ENCODE measurements around the gene RPS21.
"Not testable (repeated sequence)": the region's sequence is repeated elsewhere in the genome, so short reads cannot be mapped to it uniquely, and the experiment has no call there.

The RPS21 gene

DNA sequence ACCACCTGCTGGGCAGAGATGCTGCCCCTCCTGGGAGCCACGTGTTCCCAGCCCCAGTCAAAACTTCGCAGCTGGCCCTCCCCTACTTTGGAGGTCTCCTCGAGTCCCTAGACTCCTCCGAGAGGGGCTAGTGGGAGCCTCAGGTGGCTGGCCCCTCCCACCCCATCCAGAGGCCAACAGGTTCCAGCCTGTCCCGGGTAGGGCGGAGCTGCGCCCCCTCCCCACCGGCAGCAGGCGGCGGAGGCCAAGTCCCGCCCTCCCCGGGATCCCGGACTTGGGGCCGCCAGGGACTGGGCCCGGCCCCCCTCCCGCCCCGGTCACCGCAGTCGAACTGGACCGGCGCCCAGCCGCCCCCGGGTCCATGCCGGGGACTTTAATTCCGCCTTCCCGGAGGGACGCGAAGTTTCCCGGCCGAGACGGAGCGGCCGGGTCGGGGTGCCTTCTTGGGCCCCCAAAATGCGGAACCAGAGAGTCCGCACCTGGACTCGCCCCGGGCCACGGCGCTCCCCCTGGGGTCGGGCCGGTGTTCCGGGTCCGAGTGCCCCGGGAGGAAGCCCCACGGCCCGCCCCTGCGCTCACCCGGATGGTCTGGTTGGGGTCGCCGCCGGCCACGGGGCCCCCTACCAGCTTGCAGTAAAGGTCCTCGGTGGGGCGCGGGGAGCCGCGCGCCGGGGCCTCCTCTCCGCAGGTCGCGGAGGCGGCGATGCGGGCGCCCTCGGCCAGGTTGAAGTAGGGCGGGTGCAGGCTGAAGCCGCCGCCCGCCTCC is 20.4 kb upstream of the RPS21 start:
- DNase-seq = no peak

GRCh38 chr20:62367136-62367632 is 19.7 kb upstream of the RPS21 start, which contains the start of gene LAMA5:
Gene LAMA5, minus strand, starts transcription at chr20:62367312. Its CDS starts 67 bp downstream, at chr20:62367245.
- DNase-seq = no peak

- no peak for DNase-seq
Observed at GRCh38 chr20:62367633-62368391, 19.1 kb upstream of the RPS21 start.

- DNase-seq = no peak
Observed at GRCh38 chr20:62368392-62368975, 18.4 kb upstream of the RPS21 start.

- DNase-seq = no peak
Observed at GRCh38 chr20:62368976-62369814, 17.7 kb upstream of the RPS21 start.

GRCh38 chr20:62369815-62370114 is 17.1 kb upstream of the RPS21 start:
- no peak for DNase-seq

DNA sequence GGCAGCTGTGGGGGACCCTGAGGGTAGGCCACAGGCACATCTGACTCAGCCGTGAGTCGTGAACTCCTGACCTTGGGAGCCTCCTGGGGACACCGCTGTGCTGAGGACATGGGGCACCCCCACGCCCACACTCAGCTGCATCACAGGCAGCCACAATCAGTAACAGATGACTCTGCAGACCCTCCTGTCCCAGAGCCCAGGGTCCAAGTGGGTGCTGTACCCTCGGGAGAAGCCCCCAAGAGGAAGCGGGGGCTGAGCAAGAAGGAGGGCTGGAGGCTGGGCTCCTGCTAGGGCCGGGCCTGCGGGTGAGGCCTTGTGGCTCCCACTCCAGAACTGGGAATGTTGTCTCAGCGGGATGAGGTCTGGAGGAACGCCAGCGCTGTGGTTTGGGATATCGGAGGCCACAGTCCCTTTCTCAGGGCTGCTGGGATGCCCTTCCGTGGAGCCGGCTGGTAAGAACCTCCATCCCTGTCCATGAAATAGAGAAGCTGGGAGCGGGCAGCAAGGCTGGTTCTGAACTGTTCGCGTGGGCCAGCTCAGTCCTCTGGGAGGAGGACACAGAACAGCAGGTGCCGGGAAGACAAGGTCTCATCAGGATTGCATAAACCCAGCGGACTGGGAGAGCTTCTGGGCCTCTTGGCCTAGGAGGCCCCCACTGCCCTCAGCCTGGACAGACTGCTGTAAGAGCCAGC is 16.6 kb upstream of the RPS21 start:
- no peak for DNase-seq

GRCh38 chr20:62370807-62371587 is 15.9 kb upstream of the RPS21 start:
- DNase-seq = no peak

DNA sequence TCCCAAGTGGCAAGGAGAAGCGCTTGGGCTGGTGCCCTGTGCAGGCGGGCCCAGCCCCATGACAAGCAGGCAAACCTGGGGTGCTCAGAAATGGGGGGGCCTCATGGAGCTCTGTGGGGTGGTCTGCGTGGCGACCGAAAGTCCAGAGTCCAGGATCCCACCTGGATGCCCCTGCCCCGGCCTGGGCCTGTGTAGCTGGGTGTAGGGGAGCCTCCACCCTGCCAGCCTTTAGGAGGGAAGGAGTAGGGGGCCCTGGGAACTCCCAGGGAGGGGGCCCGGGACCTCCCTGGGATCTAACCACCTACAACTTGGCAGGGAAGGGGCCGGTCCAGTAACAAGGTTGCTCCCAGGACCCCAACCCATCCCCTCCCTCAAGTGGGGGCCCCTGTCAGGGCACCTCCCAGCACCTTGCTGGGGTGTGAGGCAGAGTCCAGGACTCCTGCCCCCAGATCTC is 15.3 kb upstream of the RPS21 start:
- DNase-seq = no peak

DNA sequence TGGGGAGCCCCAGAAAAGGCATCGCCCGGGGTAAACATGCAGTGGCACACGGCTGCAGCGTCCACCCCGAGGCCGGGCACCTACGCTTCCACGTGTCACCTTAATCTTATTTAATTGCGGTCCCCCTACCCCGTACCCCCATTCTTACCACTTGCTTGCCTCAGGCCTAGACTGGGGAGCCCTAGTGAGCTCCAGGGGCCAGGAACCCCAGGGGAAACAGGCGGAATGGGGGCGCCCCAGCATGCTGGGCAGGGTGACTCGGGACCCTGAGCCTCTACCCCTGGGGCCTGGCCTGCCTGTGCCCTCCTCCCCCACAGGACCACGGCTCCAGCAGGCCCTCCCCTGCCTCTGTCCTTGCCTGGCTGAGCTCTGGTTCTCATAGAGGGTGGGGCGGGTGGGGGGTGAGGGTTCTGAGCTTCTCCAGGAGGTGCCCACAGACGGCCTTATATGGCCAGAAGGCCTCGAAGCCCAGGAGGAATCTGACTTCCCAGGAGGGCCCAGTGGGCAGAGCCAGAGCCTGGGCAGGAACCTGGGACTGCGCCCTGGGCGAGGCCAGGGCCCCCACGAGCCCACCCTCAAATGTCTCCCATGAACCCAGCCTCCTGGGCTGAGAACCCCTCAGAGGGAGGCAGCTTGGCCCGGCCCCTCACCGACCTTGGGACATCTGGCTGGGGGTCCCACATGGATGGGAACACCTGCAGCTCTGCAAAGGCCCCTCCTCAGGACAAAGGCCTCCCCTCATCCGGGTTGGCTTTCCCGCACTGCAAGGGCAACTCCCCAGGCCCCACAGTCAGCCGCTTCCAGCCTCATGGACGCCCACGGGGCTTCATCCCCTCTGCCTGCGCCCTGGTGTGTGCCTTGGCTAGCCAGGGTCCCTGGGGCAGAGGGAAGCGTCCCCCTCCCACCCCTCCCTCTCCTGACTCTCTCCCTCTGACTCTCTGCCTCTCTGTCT is 14.6 kb upstream of the RPS21 start:
- DNase-seq = no peak

GRCh38 chr20:62373631-62374179 is 13.2 kb upstream of the RPS21 start:
- not testable (repeated sequence) for DNase-seq

DNA sequence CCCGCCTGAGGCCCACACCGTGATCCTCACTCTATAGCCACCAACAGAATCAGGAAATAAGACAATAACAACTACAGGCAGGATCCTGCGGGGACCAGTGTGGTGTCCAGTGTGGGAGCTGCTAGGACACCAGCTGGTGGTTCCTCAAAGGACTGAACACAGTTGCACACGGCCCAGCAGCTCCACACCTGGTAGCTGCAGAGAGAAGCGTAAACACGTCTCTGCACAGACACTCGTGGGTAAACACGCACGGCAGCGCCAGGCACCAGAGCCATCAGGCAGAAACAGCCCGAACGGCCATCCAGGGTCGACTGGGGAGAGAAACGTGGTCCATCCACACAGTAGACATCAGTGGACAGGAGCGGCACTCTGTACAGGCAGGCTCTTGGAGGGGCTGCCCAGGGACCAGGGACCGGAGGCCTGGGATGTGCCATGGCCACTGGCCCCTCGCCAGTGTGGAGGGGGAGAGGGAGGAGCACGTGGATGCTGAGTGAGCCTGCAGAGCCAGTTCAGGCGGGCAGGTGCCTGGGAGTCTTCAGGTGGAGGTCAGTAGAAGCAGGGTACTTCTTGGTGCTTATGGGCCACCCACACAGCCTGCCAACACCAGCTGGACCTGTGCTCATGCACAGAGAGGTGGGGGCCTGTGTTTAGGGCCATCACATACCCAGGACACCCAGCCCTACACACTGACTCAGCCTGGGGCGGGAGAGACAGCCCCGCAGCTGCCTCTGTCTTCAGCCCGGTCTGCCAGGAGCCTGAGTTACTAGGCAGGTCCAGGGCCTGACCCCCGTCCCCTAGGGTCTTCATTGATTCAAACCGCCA is 12.4 kb upstream of the RPS21 start:
- no peak for DNase-seq

DNA sequence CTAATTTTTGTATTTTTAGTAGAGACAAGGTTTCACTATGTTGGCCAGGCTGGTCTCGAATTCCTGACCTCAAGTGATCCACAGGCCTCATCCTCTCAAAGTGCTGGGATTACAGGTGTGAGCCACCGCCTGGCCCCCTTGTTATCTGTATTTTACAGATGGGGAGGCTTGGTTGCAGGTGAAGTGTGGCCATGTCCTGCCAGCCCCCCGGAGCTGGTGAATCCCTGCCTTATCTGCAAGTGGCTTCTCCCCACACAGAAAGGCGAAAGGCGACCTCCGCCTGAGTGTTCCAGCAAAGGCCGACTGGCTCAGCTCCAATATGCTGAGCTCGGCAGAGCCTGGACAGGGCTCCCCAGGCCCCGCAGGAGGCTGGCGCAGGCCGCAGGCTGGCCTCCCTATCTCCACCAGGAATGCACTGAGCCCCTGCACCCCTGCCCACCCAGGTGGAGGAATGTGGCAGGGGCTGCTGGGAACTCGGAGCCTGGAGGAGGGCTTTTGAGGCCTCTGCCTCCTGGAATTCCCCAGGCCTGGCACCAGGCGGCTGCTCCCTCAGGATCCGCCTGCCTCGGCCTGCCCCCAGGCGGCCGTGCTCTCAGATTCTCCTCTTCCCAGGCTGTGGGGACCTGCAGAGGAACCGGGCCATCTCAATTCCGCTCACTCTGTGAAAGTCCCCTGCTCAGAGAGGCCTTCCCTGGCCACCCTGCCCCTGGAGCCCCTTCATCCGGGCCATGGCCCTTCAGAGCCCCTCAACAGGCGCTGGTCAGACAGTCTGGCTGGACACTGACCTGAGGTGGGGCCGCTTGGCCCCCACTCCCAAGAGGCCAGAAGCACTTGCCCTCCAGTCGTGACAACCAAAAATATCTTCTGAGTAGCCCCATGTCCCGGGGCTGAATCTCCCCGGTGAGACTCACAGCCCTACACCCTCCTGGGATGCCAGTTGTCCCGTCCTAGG is 10.5 kb upstream of the RPS21 start:
- DNase-seq = no peak

GRCh38 chr20:62377064-62377461 is 9.8 kb upstream of the RPS21 start:
- no peak for DNase-seq

- DNase-seq = peak in 1 of 2 donors; percentile 22
Observed at GRCh38 chr20:62377615-62378178, 9.2 kb upstream of the RPS21 start.

- no peak for DNase-seq
Observed at GRCh38 chr20:62378215-62378614, 8.7 kb upstream of the RPS21 start.

- DNase-seq = no peak
Observed at GRCh38 chr20:62381202-62381797, 5.6 kb upstream of the RPS21 start.
